ENCODE results near the gene LRP1.
A peak's percentile ranks its signal among the peaks of the same experiment; 100 is the strongest.

DNA sequence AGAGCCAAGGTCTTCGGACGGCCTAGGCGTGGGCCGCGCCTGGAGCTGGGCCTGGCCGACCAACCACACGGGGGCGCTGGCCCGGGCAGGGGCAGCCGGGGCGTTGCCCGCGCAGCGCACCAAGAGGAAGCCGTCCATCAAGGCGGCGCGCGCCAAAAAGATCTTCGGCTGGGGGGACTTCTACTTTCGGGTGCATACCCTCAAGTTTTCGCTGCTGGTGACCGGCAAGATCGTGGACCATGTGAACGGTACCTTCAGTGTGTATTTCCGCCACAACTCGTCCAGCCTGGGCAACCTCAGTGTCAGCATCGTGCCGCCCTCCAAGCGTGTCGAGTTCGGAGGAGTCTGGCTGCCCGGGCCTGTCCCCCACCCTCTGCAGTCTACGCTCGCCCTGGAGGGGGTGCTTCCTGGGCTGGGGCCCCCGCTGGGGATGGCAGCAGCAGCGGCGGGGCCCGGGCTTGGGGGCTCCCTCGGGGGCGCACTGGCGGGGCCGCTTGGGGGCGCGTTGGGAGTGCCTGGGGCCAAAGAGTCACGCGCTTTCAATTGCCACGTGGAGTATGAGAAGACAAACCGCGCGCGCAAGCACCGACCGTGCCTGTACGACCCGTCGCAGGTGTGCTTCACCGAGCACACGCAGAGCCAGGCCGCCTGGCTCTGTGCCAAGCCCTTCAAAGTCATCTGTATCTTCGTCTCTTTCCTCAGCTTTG is 96.8 kb downstream of the LRP1 start:
- TF ChIP-seq, protein P1, sequence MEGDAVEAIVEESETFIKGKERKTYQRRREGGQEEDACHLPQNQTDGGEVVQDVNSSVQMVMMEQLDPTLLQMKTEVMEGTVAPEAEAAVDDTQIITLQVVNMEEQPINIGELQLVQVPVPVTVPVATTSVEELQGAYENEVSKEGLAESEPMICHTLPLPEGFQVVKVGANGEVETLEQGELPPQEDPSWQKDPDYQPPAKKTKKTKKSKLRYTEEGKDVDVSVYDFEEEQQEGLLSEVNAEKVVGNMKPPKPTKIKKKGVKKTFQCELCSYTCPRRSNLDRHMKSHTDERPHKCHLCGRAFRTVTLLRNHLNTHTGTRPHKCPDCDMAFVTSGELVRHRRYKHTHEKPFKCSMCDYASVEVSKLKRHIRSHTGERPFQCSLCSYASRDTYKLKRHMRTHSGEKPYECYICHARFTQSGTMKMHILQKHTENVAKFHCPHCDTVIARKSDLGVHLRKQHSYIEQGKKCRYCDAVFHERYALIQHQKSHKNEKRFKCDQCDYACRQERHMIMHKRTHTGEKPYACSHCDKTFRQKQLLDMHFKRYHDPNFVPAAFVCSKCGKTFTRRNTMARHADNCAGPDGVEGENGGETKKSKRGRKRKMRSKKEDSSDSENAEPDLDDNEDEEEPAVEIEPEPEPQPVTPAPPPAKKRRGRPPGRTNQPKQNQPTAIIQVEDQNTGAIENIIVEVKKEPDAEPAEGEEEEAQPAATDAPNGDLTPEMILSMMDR (IDR thresholded peaks at IDR 0.05; ENCODE audit: low read depth, low read length, poor library complexity, severe bottlenecking) = peak; percentile 92
- TF ChIP-seq EZH2phosphoT487 (IDR thresholded peaks at IDR 0.05; ENCODE audit: borderline replicate concordance, low read length) = no peak

All from DOHH2 (cell line).